Karpas-422 (cell line): ENCODE results near the gene PCSK5. TPM values are rescaled to one million over a fixed set of nuclear protein-coding genes. Genes with fewer than 3 reads are reported as not detected.
A peak's percentile ranks its signal among the peaks of the same experiment; 100 is the strongest.

Experiments used
- DNase-seq: peaks from one replicate; pipeline ENCODE4 v3.0.0-alpha.2; 2015
- H2AFZ ChIP-seq: fragments of 200-600 bp; sonication (generic); 2 replicates; pipeline ENCODE4 v1.6.1; 2014; ENCODE audit warnings: antibody characterized with exemption, low read length, mixed read lengths
- H3K27ac ChIP-seq: fragments of 200-600 bp; sonication (generic); 2 replicates; pipeline ENCODE4 v1.5.1; 2014; ENCODE audit warnings: mild to moderate bottlenecking, low read length, moderate library complexity
- H3K27me3 ChIP-seq: fragments of 200-600 bp; sonication (generic); 2 replicates; pipeline ENCODE4 v1.6.1; 2014; ENCODE audit warnings: low read length, mixed read lengths
- H3K36me3 ChIP-seq: fragments of 200-600 bp; sonication (generic); 2 replicates; pipeline ENCODE4 v1.6.1; 2014; ENCODE audit warnings: low read length, mixed read lengths; ENCODE audit not compliant: insufficient read depth
- H3K4me1 ChIP-seq: fragments of 200-600 bp; sonication (generic); 2 replicates; pipeline ENCODE4 v1.6.1; 2014; ENCODE audit warnings: mild to moderate bottlenecking, low read length, mixed read lengths
- H3K4me2 ChIP-seq: fragments of 200-600 bp; sonication (generic); 2 replicates; pipeline ENCODE4 v1.6.1; 2014; ENCODE audit warnings: low read length, low read depth, mild to moderate bottlenecking; ENCODE audit not compliant: poor library complexity, severe bottlenecking
- H3K4me3 ChIP-seq: fragments of 200-600 bp; sonication (generic); 2 replicates; pipeline ENCODE4 v1.5.1; 2014; ENCODE audit warnings: mild to moderate bottlenecking, antibody characterized with exemption, low read length, mixed read lengths
- H3K79me2 ChIP-seq: fragments of 200-600 bp; sonication (generic); 2 replicates; pipeline ENCODE4 v1.6.1; 2014; ENCODE audit warnings: mild to moderate bottlenecking, low read length, mixed read lengths
- H3K9ac ChIP-seq: fragments of 200-600 bp; sonication (generic); 2 replicates; pipeline ENCODE4 v1.6.0; 2014; ENCODE audit warnings: low read length
- H3K9me2 ChIP-seq: fragments of 200-600 bp; sonication (generic), shearing (Covaris generic); replicated peaks from 2 replicates; pipeline ENCODE4 v1.6.0; 2014; ENCODE audit warnings: mild to moderate bottlenecking, low read length, moderate library complexity; ENCODE audit not compliant: insufficient read depth
- H3K9me3 ChIP-seq: fragments of 300-700, 200-600 bp; sonication (generic); 2 replicates; pipeline ENCODE4 v1.6.1; 2014; ENCODE audit warnings: low read length, mixed read lengths
- H4K20me1 ChIP-seq: fragments of 200-600 bp; sonication (generic); 2 replicates; pipeline ENCODE4 v1.6.1; 2014; ENCODE audit warnings: mild to moderate bottlenecking, antibody characterized with exemption, low read length, low read depth; ENCODE audit not compliant: insufficient read depth
- total RNA-seq: library from RNA; depleted of rRNA; stranded (reverse); fragments of >200 nt; shearing (Covaris generic); gene quantifications from 2 replicates; pipeline ENCODE4 v1.2.3, GENCODE V29; 2014; ENCODE audit warnings: low replicate concordance

PCSK5 gene
- total RNA-seq, 1 experiment from 2014 or later = not detected

DNA sequence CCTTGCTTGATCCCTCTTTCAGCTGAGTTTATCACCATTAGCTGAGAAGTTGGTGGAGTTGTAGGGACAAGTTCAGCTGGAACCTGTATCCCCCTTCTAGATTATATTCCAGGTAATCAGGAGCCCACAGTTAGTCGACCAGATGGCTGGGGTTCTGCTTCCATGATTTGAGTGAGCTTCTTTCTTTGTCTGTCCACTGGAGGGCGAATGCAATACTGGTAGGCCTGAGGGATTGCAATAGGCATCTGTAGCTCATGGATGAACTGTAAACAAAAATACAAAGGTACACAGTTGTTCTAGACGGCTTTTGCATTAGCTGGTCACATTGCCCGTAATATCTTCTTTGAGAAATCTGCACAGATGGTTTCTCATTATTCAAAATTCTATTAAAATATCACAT lies 88.9 kb downstream of the PCSK5 start:
- no peak overlapping the region for H3K4me2 ChIP-seq
- H3K27ac ChIP-seq = no peak overlapping the region
- DNase-seq = peak; percentile 43
- no peaks in the 10 kb centered on the region for H4K20me1 ChIP-seq
- H2AFZ ChIP-seq = no peak overlapping the region
- no peaks in the 10 kb centered on the region for H3K79me2 ChIP-seq
- no peaks in the 10 kb centered on the region for H3K36me3 ChIP-seq
- H3K9ac ChIP-seq = no peak overlapping the region
- no peaks in the 10 kb centered on the region for H3K27me3 ChIP-seq
- no peaks in the 10 kb centered on the region for H3K4me1 ChIP-seq
- no peaks in the 10 kb centered on the region for H3K9me3 ChIP-seq
- no peaks in the 10 kb centered on the region for H3K9me2 ChIP-seq
- H3K4me3 ChIP-seq = no peak overlapping the region

DNA sequence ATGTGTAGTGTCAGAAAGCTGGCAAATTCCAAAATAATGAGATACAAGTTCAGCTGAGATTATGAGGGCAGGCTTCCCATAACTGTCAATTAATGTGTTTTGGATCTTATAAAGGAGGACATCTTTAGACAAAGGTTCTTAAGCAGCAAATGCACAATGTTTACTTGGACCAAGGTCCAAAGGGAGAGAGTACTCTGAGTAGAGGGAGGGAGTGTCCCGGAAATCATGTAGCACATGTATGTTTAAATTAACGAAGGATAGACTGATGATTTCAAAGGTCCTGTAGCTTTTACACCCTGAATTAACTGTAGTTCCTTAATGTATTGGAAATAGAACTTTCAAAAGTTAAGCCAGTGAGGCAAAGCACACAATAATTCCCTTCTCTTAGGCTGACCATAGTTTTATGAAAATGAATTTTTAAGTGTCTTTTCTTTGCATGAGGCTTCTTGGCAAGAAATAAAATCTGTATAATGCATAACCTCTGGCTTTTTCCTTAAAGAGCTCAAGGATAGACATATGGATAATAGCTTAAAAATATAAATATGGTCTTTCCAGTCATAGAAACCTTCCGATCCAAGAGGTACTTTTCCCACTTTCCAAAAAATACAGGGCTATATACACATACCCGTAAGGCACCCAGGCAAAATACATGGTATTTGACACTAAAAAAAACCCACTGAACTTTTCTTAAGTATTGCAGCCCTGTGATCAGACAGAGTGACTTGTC lies 93.0 kb downstream of the PCSK5 start:
- Histone ChIP-seq H3K9me3 (no peaks in the 10 kb centered on the region), H2AFZ (no peak overlapping the region), H3K4me3 (no peak overlapping the region), H3K27me3 (no peaks in the 10 kb centered on the region), H3K9ac (no peak overlapping the region), H3K79me2 (no peaks in the 10 kb centered on the region), H3K27ac (no peak overlapping the region), H4K20me1 (no peaks in the 10 kb centered on the region), H3K4me2 (no peak overlapping the region), H3K36me3 (no peaks in the 10 kb centered on the region), H3K9me2 (no peaks in the 10 kb centered on the region), H3K4me1 (no peaks in the 10 kb centered on the region)
- DNase-seq = no peak

DNA sequence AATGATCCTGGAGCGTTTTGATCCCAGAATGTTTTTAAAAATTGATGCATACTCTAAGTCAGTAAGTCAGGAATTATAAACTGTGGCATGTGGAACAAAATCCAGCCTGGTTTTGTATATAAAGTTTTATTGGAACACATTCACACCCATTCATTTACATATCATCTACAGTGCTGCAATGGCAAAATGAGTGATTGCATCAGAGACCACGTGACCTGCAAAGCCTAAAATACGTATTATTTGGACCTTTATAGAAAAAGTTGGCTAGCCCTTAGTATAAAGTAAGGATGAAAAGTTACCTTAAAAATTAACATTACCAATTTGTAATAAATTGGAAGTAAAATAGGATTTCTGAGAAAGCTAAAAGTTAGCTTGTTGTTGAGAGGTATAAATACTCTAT lies 95.0 kb downstream of the PCSK5 start:
- Histone ChIP-seq H3K36me3 (no peaks in the 10 kb centered on the region), H2AFZ (no peak overlapping the region), H3K79me2 (no peaks in the 10 kb centered on the region), H3K27ac (no peak overlapping the region), H3K9ac (no peak overlapping the region), H3K9me2 (no peaks in the 10 kb centered on the region), H4K20me1 (no peaks in the 10 kb centered on the region), H3K4me2 (no peak overlapping the region), H3K4me3 (no peak overlapping the region), H3K27me3 (no peaks in the 10 kb centered on the region), H3K4me1 (no peaks in the 10 kb centered on the region), H3K9me3 (no peaks in the 10 kb centered on the region)
- DNase-seq = no peak

DNA sequence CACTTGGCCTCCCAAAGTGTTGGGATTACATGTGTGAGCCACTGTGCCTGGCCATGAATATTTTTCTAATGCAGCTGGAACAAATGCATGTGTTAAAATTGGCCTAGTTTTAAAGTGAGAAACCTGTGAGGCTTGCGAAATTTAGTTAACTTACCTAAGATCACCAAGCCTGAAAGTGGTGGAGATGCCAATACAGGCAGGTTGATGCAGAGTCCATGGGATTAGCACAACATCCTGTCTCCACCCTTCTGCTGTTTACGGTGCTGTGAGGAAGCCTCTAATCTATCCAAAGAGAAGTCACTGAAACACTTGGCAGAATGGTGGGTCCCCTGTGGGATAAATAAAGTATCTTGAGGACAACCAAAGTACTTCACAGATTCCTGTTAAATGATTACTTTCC lies 98.2 kb downstream of the PCSK5 start:
- Histone ChIP-seq H3K9me2 (no peaks in the 10 kb centered on the region), H3K79me2 (no peaks in the 10 kb centered on the region), H3K9ac (no peak overlapping the region), H3K27me3 (no peaks in the 10 kb centered on the region), H3K4me2 (no peak overlapping the region), H3K4me3 (no peak overlapping the region), H3K9me3 (no peaks in the 10 kb centered on the region), H3K27ac (no peak overlapping the region), H2AFZ (no peak overlapping the region), H3K4me1 (no peaks in the 10 kb centered on the region), H3K36me3 (no peaks in the 10 kb centered on the region), H4K20me1 (no peaks in the 10 kb centered on the region)
- DNase-seq = no peak

DNA sequence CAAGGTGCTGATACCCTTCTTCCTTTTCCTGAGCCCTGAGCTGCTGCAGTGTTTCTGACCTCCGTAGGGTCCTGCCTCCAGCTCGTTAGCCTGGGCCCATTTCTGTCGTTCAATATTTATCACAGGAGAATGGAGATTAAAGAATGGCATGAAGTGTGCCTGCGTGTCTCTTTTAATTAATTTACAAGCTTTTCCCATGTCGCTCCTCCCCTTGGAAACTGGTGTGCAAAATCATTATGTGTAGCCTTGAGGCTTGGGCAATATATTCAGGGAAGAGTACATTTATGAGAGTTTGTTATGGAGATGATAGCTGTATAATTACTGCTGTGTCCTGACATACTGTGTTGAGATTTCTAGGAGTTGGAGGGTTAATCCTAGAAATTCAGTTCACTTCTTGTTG lies 99.7 kb downstream of the PCSK5 start:
- Histone ChIP-seq H3K9me3 (no peaks in the 10 kb centered on the region), H3K79me2 (no peaks in the 10 kb centered on the region), H3K9me2 (no peaks in the 10 kb centered on the region), H3K27me3 (no peaks in the 10 kb centered on the region), H3K9ac (no peak overlapping the region), H2AFZ (no peak overlapping the region), H3K27ac (no peak overlapping the region), H3K4me3 (no peak overlapping the region), H3K4me1 (no peaks in the 10 kb centered on the region), H4K20me1 (no peaks in the 10 kb centered on the region), H3K4me2 (no peak overlapping the region), H3K36me3 (no peaks in the 10 kb centered on the region)
- no peak for DNase-seq

DNA sequence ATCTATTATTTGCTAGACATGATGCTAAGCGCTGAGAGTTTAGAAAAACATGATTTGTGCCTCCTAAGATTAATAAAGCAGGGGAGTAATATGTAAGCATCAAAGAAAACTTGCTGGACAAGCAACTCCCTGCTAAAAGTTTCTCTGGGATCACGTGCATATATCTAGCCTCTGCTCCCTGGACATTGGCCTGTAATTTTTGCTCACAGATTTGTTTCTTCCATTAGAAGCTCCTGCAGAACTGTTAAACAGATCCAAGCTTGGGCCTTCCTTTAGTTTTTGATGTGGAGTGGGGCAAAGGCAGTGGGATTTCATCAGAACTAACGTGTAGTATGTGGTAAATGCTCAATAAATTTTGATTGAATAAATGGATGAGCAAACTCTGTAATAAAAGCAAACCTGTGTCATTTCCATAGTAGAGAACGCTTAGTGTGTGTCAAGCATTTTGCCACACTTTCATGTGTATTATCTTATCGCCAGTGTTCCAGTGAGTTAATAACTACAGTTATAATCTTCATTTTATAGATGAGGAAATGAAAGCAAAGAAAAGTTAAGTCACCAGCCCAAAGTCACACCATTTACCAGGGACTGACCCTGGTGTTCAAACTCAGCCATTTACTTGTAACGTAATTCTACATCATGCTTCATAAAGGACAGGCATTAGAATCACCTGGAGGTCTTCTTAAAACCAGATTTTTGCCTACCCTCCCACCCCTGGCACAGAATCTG lies 100.3 kb downstream of the PCSK5 start:
- Histone ChIP-seq H3K9me3 (no peaks in the 10 kb centered on the region), H3K36me3 (no peaks in the 10 kb centered on the region), H2AFZ (no peak overlapping the region), H3K4me3 (no peak overlapping the region), H3K4me2 (no peak overlapping the region), H3K27me3 (no peaks in the 10 kb centered on the region), H3K9ac (no peak overlapping the region), H3K4me1 (no peaks in the 10 kb centered on the region), H3K27ac (no peak overlapping the region), H3K9me2 (no peaks in the 10 kb centered on the region), H4K20me1 (no peaks in the 10 kb centered on the region), H3K79me2 (no peaks in the 10 kb centered on the region)
- no peak for DNase-seq

DNA sequence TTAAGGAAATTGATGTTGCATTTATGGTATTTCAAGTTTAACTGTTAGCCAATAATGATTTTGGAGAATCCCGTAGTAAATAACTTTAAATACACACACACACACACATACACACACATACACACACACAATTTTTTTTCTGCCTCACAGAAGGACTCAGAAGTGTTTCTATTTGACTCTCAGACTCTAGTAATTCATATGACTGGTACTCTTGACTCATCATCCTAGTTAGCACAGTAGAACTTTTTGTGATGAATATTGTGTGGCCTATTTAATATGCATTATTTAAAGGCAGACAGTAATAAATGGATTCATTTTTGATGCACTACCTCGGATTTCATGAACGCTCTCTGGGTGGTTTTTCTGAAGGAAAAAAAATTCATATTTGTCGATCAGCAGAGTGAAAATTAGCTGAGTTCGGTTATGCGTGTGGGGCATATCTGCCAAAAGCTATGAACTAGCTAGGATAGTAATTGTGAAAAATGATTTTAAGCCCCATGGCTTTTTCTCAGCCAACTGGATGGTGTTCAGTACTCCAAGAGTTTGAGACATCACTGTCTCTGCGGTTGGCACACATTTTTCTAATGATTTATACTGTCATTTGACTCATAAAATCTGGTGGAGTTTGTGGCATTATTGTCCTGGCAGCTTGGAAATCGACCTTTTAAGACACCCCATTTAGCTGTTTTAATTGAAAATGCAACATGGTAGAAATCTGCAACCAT lies 102.2 kb downstream of the PCSK5 start:
- H3K4me3 ChIP-seq = no peak overlapping the region
- no peak overlapping the region for H3K27ac ChIP-seq
- H3K4me2 ChIP-seq = no peak overlapping the region
- no peaks in the 10 kb centered on the region for H3K9me2 ChIP-seq
- DNase-seq = no peak
- H3K9me3 ChIP-seq = no peaks in the 10 kb centered on the region
- no peak overlapping the region for H2AFZ ChIP-seq
- no peaks in the 10 kb centered on the region for H3K79me2 ChIP-seq
- no peaks in the 10 kb centered on the region for H4K20me1 ChIP-seq
- H3K4me1 ChIP-seq = no peaks in the 10 kb centered on the region
- H3K9ac ChIP-seq = no peak overlapping the region
- H3K27me3 ChIP-seq = no peaks in the 10 kb centered on the region
- H3K36me3 ChIP-seq = no peaks in the 10 kb centered on the region

DNA sequence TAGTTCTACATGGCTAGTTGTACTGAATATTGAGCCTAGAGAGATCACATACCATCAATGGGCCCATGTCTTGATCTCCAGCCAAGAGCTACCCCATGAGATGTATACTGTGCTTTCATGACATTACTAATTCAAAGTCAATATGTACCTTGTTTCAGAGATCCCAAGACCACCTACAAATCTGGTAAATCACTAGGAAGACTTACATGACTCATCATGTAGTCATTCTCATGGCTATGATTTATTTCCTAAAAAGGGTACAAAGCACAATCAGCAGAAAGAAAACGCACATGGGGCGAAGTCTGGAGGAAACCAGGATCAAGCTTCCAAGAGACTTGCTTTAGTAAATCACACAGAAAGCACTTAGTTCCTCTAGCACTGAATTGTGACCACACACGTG lies 103.0 kb downstream of the PCSK5 start:
- no peak overlapping the region for H3K9ac ChIP-seq

More for the DNA sequence above, 103.0 kb downstream of the PCSK5 start:
- H4K20me1 ChIP-seq = no peaks in the 10 kb centered on the region
- no peak overlapping the region for H3K27ac ChIP-seq
- no peak overlapping the region for H2AFZ ChIP-seq
- H3K9me2 ChIP-seq = no peaks in the 10 kb centered on the region
- no peaks in the 10 kb centered on the region for H3K79me2 ChIP-seq
- H3K36me3 ChIP-seq = no peaks in the 10 kb centered on the region
- H3K27me3 ChIP-seq = no peaks in the 10 kb centered on the region
- H3K4me2 ChIP-seq = no peak overlapping the region
- no peaks in the 10 kb centered on the region for H3K4me1 ChIP-seq
- no peak overlapping the region for H3K4me3 ChIP-seq
- no peaks in the 10 kb centered on the region for H3K9me3 ChIP-seq
- no peak for DNase-seq
